ENCODE measurements around the gene RXYLT1.
"Not testable (repeated sequence)": the region's sequence is repeated elsewhere in the genome, so short reads cannot be mapped to it uniquely, and the experiment has no call there.

RXYLT1 gene

GRCh38 chr12:63779498-63780481, at the start of gene RXYLT1:
Gene RXYLT1 (plus strand): TSS chr12:63779909. CDS start chr12:63779961, 52 bp downstream.
- DNase-seq = peak; percentile 75

- not testable (repeated sequence) for DNase-seq
Measured at GRCh38 chr12:63732779-63733178, 46.9 kb upstream of the RXYLT1 start.

- DNase-seq = not testable (repeated sequence)
Measured at GRCh38 chr12:63733585-63733984, 46.1 kb upstream of the RXYLT1 start.

GRCh38 chr12:63740551-63740950, 39.2 kb upstream of the RXYLT1 start:
- DNase-seq = not testable (repeated sequence)

GRCh38 chr12:63741431-63741830, 38.3 kb upstream of the RXYLT1 start:
- DNase-seq = not testable (repeated sequence)

GRCh38 chr12:63744110-63744509, 35.6 kb upstream of the RXYLT1 start:
- not testable (repeated sequence) for DNase-seq

- DNase-seq = not testable (repeated sequence)
Measured at GRCh38 chr12:63746470-63746869, 33.2 kb upstream of the RXYLT1 start.

GRCh38 chr12:63747136-63747535, 32.6 kb upstream of the RXYLT1 start:
- not testable (repeated sequence) for DNase-seq

- no peak for DNase-seq
Measured at GRCh38 chr12:63747553-63747952, 32.2 kb upstream of the RXYLT1 start.

GRCh38 chr12:63752283-63752682, 27.4 kb upstream of the RXYLT1 start:
- no peak for DNase-seq

GRCh38 chr12:63752841-63753240, 26.9 kb upstream of the RXYLT1 start:
- no peak for DNase-seq

GRCh38 chr12:63753743-63754142, 26.0 kb upstream of the RXYLT1 start:
- no peak for DNase-seq

- DNase-seq = no peak
Measured at GRCh38 chr12:63764481-63764880, 15.2 kb upstream of the RXYLT1 start.

- no peak for DNase-seq
Measured at GRCh38 chr12:63766498-63766897, 13.2 kb upstream of the RXYLT1 start.

- no peak for DNase-seq
Measured at GRCh38 chr12:63770375-63770774, 9.3 kb upstream of the RXYLT1 start.

GRCh38 chr12:63777340-63777739, 2.4 kb upstream of the RXYLT1 start:
- DNase-seq = no peak

GRCh38 chr12:63782466-63782865, 2.8 kb downstream of the RXYLT1 start:
- no peak for DNase-seq

GRCh38 chr12:63787306-63787705, 7.6 kb downstream of the RXYLT1 start:
- DNase-seq = no peak

- no peak for DNase-seq
Measured at GRCh38 chr12:63790608-63790945, 10.9 kb downstream of the RXYLT1 start.

GRCh38 chr12:63792338-63792737, 12.6 kb downstream of the RXYLT1 start:
- no peak for DNase-seq

GRCh38 chr12:63795032-63795687, 15.5 kb downstream of the RXYLT1 start:
- DNase-seq = no peak

GRCh38 chr12:63795944-63796343, 16.2 kb downstream of the RXYLT1 start:
- peak; percentile 4 for DNase-seq

GRCh38 chr12:63802012-63802608, 22.4 kb downstream of the RXYLT1 start:
- peak; percentile 46 for DNase-seq

- no peak for DNase-seq
Measured at GRCh38 chr12:63804746-63805145, 25.0 kb downstream of the RXYLT1 start.

Measured in hematopoietic multipotent progenitor cell treated with erythropoietin and hydrocortisone succinate and interleukin-3 and kit ligand, for 8 days (in vitro differentiated cells).